Measurements from ENCODE around the gene NCKAP5L. TPM values are rescaled to one million over a fixed set of nuclear protein-coding genes. Genes with fewer than 3 reads are reported as not detected.

Gene NCKAP5L
- total RNA-seq, 2 experiments from 2014 or later, result 9.2 to 9.8 TPM

DNA sequence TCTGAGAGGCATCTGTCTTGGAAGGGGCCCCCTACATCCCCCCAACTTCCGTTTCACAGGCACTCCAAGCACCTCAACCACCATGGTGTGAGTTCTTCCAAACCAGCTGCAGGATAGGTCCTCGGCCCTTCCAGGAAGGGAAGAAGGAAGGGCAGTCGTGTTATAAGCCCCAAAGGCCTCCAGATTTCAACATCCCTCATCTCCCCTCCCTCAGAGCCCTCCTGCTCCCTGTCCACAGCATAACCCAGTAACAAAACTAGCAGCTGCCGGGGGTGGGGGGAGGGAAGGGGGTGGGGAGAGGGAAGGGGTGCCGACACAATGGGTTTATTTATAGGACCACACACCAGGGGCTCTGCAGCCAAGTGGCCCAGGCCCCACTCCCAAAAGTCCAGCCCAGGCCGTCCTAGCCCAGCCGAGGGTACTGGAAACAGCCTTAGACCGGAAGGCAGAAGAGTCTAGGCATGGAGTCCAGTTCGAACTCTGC lies 18.3 kb downstream of the NCKAP5L start:
- Histone ChIP-seq H3K4me1 (ENCODE audit: insufficient read depth, low read length) (no peaks in the 10 kb centered on the region), H3K36me3 (ENCODE audit: insufficient read depth, low read length) (peaks cover 18% of the 10 kb centered on the region), H3K27ac (ENCODE audit: low read depth in 1 of 2, low read length in 2 of 2) (no peak overlapping the region), H3K27me3 (ENCODE audit: control insufficient read depth in 1 of 2, insufficient read depth in 2 of 2, low read length in 2 of 2) (no peaks in the 10 kb centered on the region), H3K4me3 (ENCODE audit: low read length) (no peak overlapping the region), H3K9me3 (ENCODE audit: control insufficient read depth in 1 of 2, insufficient read depth in 1 of 2, low read length in 2 of 2) (no peaks in the 10 kb centered on the region)
- Mint-ChIP-seq H3K4me1 (ENCODE audit: low read depth) (no peaks in the 10 kb centered on the region), H3K4me3 (no peak overlapping the region), H3K27me3 (no peaks in the 10 kb centered on the region), H3K9me3 (no peaks in the 10 kb centered on the region), H3K36me3 (ENCODE audit: low read depth) (peaks cover 16% of the 10 kb centered on the region), H3K27ac (no peak overlapping the region)
- no peak for ATAC-seq (ENCODE audit: poor library complexity)
- intact Hi-C loops (cut with DNase I, micrococcal nuclease), result loop anchor here in 1 of 2 experiments (5.0 kb wide), 1 partner anchor 1172 kb away; no protein-coding TSS in a partner anchor
- TF ChIP-seq, protein P1, sequence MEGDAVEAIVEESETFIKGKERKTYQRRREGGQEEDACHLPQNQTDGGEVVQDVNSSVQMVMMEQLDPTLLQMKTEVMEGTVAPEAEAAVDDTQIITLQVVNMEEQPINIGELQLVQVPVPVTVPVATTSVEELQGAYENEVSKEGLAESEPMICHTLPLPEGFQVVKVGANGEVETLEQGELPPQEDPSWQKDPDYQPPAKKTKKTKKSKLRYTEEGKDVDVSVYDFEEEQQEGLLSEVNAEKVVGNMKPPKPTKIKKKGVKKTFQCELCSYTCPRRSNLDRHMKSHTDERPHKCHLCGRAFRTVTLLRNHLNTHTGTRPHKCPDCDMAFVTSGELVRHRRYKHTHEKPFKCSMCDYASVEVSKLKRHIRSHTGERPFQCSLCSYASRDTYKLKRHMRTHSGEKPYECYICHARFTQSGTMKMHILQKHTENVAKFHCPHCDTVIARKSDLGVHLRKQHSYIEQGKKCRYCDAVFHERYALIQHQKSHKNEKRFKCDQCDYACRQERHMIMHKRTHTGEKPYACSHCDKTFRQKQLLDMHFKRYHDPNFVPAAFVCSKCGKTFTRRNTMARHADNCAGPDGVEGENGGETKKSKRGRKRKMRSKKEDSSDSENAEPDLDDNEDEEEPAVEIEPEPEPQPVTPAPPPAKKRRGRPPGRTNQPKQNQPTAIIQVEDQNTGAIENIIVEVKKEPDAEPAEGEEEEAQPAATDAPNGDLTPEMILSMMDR (IDR thresholded peaks at IDR 0.05), result no peak
- DNase-seq, result no peak
- CTCF ChIA-PET, result no interaction called here
- POLR2A ChIA-PET, result interaction anchor here (0.8 kb wide), 1 partner anchor 68 kb away, joined by 3 read pairs; the partner anchor contains the start of gene TMBIM6

DNA sequence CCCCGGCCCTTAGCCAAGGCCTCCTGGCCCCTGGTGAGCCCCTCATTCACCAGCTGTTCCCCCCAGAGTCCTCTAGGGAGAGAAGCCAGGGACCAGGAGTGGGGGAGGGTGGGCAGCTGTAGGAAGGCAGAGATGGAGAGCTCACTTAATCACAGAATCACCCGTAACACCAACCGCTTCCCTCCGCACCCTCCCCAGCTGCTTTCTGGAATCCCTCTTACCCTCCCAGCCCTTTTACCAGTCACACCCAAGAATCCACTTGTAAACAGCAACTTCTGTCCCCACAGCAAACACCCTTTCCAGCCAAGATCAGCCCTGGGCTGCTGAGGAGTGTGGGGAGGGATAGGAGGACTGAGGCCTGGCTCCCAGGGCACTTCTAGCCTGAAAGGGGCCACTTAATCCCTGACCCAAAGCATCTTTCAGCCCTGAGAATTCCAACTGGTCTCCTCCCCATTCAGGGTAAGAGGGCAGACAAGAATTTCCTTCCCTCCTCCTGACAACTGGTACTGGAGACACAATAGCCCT lies 18.8 kb downstream of the NCKAP5L start:
- ChIA-PET CTCF (no interaction called here), POLR2A (no interaction called here)
- no peaks in the 10 kb centered on the region for H3K4me1 ChIP-seq (ENCODE audit: insufficient read depth, low read length)
- no peaks in the 10 kb centered on the region for H3K4me1 Mint-ChIP-seq (ENCODE audit: low read depth)
- ATAC-seq (ENCODE audit: poor library complexity), result no peak
- no peaks in the 10 kb centered on the region for H3K9me3 Mint-ChIP-seq
- H3K27me3 Mint-ChIP-seq, result no peaks in the 10 kb centered on the region
- TF ChIP-seq, protein P1 (IDR thresholded peaks at IDR 0.05), result no peak
- intact Hi-C loops (cut with DNase I, micrococcal nuclease), result loop anchor here in 1 of 2 experiments (5.0 kb wide), 1 partner anchor 1173 kb away; no protein-coding TSS in a partner anchor
- no peak overlapping the region for H3K27ac ChIP-seq (ENCODE audit: low read depth in 1 of 2, low read length in 2 of 2)
- H3K36me3 Mint-ChIP-seq (ENCODE audit: low read depth), result peaks cover 16% of the 10 kb centered on the region
- no peak overlapping the region for H3K27ac Mint-ChIP-seq
- no peaks in the 10 kb centered on the region for H3K27me3 ChIP-seq (ENCODE audit: control insufficient read depth in 1 of 2, insufficient read depth in 2 of 2, low read length in 2 of 2)
- no peak overlapping the region for H3K4me3 Mint-ChIP-seq
- H3K9me3 ChIP-seq (ENCODE audit: control insufficient read depth in 1 of 2, insufficient read depth in 1 of 2, low read length in 2 of 2), result no peaks in the 10 kb centered on the region
- no peak overlapping the region for H3K4me3 ChIP-seq (ENCODE audit: low read length)
- H3K36me3 ChIP-seq (ENCODE audit: insufficient read depth, low read length), result peaks cover 21% of the 10 kb centered on the region
- DNase-seq, result no peak

DNA sequence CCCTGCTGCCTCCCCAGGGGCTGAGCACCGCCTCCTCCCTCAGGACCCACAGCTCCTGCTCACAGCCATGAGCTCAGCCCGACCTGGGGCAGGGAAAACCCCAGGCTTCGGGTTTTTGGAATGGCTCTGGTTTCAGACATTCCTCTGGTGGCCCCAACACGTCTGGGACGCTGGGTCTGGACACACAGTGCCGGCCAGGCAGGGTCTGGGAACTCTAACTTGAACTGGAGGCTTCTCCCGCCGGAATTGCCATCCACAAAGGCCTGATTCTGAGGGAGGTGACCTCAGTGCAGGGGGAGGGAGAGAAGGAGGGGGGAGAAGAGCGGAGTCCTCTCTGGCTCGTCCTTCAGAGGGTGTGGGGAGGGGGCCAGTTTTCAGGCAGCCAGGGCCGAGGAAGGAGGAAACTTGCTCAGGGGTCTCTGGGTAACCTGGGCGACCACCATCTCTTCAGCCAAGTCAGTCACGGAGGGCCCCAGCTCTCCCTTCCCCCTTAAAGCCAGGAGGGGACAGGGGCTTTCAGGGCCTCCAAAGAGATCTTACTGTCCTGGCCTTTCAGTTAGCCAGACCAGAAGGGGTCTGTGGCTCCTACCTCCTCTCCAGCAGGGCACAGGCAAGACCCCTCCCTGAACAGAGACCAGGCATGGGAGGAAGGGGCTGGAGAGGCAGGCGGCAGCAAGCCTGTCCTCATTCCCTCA lies 19.4 kb downstream of the NCKAP5L start:
- Histone ChIP-seq H3K4me1 (ENCODE audit: insufficient read depth, low read length) (no peaks in the 10 kb centered on the region), H3K27me3 (ENCODE audit: control insufficient read depth in 1 of 2, insufficient read depth in 2 of 2, low read length in 2 of 2) (no peaks in the 10 kb centered on the region), H3K36me3 (ENCODE audit: insufficient read depth, low read length) (peaks cover 22% of the 10 kb centered on the region), H3K4me3 (ENCODE audit: low read length) (no peak overlapping the region), H3K9me3 (ENCODE audit: control insufficient read depth in 1 of 2, insufficient read depth in 1 of 2, low read length in 2 of 2) (no peaks in the 10 kb centered on the region), H3K27ac (ENCODE audit: low read depth in 1 of 2, low read length in 2 of 2) (no peak overlapping the region)
- Mint-ChIP-seq H3K4me3 (no peak overlapping the region), H3K4me1 (ENCODE audit: low read depth) (no peaks in the 10 kb centered on the region), H3K36me3 (ENCODE audit: low read depth) (peaks cover 20% of the 10 kb centered on the region), H3K9me3 (no peaks in the 10 kb centered on the region), H3K27me3 (no peaks in the 10 kb centered on the region), H3K27ac (no peak overlapping the region)
- ChIA-PET POLR2A (no interaction called here), CTCF (no interaction called here)
- ATAC-seq (ENCODE audit: poor library complexity) (no peak), DNase-seq (no peak)
- intact Hi-C loops (cut with DNase I, micrococcal nuclease), result loop anchor here in 1 of 2 experiments (5.0 kb wide), 1 partner anchor 1173 kb away; no protein-coding TSS in a partner anchor
- TF ChIP-seq, protein P1 (IDR thresholded peaks at IDR 0.05), result no peak
